HG03060 (cell line): ENCODE results near the gene BCL2A1.

Source experiments
- ATAC-seq: cut with Tn5 transposase; IDR thresholded peaks from one replicate; pipeline ENCODE4 v1.9.1; 2021; ENCODE audit warnings: low read depth, moderate number of reproducible peaks; ENCODE audit not compliant: unreplicated experiment

The BCL2A1 gene

DNA sequence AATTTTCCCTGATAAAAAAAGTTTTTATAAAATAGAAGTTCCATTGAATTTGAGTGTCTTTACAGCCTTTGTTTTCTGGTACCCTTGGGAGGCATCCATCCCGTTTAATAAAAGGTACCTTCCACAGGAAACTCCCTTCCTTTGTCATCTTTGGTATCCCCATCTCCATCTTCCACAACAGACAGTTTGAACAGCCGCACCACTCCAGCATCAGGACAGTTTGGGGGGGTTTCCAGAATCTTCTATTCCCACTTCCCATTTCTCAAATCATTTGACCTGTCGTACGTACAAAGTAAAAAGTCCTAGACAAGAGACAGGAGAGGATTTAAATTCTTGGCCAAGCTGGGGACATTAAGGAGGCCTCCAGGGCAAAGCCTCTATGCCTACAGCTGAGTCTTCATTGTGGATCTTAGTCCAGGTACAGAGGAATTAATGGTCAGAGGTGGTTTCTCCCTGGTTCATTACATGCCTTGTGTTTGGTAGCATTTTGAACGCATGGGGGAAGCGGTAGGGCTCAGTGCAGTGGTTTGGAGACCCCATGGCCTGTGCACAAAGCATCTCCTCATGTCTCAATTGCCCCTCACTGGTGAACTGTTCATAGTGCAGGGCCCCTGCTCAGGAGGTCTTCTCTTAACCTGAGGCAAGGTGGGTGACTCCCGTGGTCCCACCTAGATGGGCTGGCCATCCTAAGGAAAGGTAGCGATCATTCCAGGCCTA, 19.4 kb upstream of the BCL2A1 start:
- ATAC-seq, result no peak

DNA sequence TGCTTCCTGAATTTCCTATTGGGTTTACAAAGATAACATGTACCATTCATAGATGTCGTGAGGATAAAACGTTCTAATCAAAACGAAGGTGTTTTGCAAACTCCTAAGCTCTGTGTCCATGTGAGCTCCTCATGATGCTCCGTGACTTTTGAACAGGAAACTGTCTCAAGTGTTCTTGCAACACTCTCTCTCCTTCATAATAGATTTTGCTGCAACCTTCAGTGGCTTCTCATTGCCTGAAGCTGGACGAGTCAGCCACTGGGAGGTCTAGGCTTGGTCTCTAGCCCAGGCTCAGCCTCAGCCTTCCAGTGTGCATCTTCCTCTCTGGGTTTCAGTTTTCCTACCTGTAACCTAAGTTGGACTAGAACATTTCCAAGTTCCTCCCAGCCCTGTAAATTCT, 18.7 kb upstream of the BCL2A1 start:
- no peak for ATAC-seq

DNA sequence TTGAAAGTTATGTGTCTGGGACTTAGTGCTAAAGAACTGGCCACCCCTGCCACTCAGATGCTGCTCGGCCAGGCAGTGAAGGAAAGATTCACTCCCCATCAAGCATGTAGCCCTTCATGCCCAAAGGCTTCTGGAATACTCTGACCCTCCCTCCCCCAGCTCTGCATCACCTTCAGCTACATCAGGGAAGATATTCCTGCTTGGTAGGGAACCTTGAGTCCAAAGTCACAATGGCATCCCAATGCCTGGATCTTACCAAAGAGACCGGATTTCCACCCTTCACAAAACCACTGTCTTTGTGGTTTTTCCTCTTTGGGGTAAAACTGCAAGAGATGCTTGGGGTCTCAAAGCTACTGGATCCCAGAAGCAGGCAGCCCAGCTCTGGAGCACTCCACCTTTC, 18.2 kb upstream of the BCL2A1 start:
- ATAC-seq, result no peak

DNA sequence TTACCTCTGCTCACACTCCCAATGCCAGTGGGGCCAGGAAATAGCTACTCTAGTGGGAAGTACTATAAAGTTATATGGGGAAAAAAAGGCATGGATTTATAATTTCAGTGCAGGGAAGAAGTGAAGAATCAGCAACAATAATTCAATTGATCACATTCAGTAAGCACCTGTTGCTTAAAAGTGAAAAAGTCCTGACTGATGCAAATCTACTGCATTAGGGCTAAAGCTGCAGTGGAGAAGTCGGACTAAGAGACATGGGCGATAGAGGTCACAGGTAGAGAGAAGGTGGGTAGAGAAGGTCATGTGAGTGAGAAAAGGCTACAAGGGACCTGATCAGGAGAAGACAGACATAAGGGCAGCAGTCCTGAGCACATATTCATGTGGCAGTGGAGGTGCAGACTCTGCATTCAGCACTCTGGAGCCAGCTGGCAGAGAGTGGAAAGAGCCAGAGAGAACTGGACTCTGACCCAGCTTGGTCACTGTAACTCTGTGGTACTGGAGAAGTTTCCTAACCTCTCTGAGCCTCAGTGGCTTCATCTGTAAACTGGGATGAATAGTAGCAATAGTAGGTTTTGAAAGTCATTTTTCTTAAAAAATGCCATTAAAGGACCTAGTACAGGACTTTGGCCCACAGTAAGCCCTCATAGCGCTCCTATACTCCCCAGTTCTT, 17.6 kb upstream of the BCL2A1 start:
- no peak for ATAC-seq

DNA sequence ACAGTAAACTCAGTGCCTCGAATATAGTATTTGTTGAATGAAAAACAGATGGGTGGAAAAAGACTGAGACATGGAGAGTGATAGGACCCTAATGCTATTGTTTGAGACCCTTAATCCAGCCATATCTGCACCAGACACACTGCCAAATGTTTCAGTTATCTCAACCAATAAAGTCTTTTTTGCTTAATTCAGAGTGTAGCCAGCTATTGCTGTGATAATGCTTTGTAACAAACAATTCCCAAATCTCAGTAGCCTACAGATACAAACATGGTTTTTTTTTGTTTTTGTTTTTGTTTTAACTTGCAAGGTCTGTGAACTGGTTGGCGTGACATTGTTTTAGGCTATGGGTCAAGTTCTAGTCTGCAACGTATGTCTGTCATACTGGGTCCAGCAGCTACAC, 17.0 kb upstream of the BCL2A1 start:
- ATAC-seq, result no peak

DNA sequence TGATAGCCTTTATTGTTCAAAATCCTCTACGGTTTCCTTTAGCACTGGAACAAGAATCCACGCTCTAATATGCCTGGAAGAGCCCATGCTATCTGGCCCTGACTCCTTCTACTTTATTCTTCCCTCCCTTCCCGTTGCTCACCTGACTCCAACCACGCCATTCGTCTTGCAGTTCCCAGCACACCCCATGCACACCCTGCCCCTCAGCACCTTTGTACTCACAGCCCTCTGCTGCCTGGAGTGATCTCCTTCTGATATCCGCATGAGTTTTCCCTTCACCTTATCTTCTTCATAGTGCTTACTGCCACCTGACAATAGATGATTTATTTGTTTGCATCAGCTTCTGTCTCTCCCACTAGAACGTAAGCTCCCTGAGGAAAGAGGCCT, 16.6 kb upstream of the BCL2A1 start:
- ATAC-seq, result no peak

DNA sequence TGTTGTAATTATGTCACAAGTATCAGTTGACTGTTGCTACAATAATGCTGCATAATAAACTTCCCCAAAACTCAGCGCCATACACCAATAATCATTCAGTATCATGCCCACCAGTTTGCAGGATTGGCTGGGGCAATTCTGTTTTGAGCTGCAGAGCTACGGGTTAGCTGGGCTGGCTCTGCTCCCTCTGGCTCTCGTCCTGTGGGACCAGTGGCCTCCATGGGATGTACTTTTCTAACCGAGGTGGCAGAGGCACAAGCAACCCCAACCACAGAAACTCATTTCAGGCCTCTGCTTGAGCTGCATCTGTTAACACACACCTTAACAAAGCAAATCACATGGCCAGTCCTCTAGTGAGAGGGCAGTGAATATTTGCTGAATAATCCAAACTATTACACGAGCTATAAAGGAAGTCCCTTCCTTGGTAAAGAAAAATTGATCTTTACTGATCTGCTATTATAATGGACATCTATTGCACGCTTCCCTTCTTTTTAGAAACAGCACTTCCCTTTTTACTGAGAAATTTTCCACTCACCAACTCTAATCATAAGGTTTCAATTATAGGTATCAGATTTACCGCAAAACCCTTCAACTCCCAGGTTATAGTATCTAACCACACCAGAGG, 10.9 kb upstream of the BCL2A1 start:
- no peak for ATAC-seq

DNA sequence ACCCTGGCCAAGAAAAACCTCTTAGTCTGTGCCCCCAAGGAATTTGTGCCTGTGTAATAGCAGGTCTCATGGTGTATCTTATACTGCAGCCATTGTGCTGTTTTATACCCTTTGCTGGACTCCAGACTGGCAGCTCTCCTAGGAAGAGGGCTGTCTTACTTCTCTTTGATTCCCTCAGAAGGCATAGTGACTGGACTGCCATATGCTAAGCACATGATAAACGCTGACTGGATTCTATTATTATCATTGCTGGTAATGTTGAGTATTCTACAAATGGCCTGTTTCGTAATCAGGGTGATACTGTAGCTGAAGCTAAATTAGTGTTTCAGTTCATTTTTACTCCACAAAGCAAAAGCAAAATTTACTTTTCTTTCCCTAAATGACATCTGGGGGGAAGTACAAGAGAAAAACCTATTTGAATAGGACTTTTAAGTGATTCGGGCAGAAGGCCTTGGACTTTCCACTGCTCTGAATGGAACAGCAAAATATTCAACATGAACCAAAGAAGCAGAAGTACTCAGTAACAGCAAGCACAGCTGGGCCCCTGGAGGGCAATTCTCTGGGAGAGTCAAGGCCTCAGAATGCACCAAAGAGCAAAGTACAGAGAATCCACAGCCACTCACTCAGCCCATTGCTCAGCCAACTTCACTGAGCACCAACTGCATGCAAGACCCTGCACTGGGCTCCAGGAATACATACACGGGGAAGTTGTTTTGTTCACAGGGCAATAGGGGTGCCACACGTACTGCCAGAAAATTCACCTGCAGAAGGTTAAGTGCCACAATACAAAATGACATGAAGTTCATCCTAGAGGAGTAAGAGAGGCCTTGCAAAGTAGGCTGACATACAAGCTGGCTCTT, 7.9 kb upstream of the BCL2A1 start:
- ATAC-seq, result peak; percentile 66

DNA sequence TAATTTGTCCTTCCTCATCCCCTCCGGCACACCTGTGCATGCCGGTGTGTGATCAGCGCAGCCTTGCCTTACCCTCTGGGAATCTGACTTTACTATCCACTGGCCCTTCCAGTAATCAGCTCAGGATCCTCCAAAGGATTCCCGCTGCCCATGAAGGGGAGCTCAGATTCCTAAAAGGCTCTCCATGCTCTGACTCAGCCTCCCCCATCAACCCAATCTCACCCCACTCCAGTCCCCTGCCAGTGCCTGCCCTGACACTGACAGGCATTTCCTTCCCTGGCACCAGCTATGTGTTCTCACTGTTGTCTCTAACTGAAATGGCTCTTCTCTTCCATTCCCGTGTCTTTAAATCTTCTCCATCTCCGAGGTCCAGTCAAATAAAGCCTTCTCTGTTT, 7.3 kb upstream of the BCL2A1 start:
- no peak for ATAC-seq

DNA sequence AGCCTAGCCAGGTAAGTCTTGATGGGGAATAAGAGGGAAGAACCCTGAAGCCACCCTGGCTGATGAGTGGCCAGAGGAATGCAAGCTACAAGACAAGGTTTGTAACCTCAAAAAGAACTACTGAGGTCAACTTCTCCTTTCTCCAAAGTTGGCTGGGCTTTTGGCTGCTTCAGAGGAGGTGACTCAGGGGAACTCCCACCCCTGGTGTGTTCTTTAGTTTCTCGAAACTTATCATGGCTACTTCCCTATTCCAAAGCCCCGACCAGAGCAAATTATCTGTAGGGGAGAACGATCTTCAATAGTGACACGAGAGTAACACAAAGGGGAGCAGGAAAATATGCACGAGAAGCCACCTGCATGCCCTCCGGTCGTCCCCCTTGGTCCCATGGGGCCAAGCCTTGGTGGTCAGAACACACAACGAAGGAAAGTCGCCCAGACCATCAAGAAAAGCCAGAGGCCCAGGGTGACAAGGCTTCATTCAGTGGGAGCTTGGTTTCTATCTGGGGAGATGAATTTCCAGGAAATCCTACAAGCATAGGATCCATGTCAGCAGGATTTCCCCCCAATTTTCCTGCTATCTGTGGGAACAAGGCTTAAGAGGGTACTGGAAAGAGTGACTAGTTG, 6.5 kb upstream of the BCL2A1 start:
- no peak for ATAC-seq

DNA sequence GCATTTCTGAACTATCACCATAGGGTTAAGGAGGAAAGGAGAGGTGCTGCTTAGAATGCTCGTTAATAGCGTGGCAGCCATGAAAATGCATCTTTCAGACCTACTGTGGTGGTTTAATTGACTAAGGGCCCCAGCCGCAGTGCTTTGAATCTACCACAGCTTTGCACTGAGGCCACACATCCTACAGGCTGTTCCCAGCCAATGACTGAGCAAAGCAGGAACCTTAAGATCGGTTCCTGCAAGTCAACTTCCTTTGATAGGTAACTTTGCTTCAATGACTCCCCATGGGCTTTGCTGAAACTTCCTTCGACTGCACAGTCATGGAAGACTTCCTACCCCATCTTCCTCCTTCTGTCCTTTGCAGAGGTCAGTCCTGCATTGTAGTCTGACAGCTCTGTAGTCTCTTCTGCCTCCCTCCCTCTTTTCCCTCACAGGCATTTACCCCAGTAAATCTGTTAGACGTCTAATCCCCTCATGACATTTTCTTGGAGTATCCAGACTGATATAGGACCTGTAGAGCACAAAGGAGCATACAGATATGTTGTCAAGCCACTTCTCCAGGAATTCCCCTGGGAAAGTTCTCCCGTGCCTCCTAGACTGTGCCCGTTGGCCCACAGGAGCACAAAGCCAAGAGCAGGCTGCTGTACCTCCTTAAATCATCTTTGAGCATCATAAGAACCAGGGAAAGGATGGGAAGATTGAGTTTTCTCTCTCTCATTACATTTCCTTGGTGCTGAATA, 2.6 kb upstream of the BCL2A1 start:
- ATAC-seq, result no peak

DNA sequence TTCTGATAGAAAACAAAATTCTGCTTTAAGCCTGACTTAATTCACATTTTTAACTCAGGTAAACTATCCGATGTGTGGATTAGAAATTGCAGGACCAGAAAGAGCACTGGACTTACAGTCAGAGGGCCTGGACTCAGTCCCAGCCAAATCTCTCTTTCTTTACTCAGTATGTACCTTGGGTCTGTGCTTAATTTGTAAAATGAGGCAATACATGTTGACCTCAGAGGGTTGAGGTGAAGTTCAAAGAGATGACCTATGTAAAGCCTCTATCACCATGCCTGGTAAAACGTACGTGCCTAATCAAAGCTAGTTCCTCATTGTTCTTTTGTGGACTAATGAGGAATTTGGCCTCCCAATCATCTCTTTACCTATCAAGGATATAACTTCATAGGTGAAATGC, 1.9 kb upstream of the BCL2A1 start:
- no peak for ATAC-seq

DNA sequence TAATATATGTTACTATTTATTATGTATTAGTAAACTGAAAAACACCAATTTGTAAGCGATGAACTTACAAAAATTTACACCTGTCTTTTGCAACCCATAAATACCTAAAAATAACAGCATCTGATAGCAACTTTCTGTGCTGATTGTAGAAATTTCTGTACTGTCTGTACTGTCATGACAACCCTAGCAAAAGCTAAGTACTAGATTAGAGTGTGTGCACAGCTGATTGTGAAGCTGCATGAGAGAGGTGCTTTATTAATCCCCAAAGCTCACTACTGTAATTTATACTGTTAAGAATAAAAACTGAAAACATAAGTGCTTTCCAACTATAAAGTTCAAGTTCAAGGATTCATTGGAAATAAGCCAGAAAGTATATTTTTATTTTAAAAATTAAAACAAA, 815 bp downstream of the BCL2A1 start:
- ATAC-seq, result no peak

DNA sequence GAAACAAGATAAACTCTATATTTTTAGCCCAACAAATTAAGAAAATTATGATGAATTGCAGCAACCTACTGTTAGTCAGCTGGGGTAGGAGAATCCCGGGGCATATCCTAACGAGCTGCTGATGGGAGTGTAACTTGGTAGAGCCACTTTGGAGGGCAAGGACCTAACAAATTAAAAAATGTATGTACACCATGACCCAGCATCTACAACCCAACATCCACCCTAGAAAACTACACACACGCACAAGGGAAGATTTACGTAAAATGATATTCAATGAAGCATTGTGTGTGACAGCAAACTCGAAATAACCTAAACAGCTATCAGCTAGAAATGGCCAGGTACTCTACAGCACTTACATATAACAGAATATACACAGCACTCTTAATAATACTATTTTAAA, 1.9 kb downstream of the BCL2A1 start:
- no peak for ATAC-seq

DNA sequence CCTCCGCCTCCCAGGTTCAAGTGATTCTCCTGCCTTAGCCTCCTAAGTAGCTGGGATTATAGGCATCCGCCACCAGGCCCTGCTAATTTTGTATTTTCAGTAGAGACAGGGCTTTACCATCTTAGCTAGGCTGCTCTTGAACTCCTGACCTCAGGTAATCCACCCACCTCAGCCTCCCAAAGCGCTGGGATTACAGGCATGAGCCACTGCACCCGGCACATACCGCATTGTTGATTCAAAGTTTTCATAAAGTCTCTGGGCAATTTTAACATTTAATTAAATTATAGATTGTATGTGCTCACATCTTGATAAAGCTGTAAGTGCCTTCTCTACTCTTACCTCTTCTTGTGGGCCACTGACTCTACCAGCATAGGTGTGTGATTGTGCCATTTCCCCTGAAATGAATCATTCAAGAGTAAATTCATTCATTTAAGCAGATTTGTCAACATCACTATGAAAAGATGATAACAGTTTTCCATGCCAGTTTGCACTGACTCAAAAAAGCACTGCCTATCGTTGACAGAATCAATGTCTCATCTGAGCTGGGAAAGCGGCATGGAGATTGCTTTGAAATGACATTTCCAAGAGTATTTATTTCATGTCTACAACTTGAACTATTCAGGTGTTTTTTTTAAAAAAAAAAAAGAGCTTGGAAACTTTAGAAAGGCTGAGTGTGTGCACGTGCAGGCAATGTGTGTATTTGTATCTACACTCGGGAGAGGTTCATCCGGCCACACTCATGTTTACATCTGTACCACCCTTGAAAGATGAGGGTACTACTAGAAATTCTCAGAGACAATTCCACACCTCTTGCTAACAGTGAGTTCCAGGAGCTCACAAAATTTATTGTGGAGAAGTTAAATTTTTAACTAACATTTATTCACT, 3.5 kb downstream of the BCL2A1 start:
- ATAC-seq, result no peak

DNA sequence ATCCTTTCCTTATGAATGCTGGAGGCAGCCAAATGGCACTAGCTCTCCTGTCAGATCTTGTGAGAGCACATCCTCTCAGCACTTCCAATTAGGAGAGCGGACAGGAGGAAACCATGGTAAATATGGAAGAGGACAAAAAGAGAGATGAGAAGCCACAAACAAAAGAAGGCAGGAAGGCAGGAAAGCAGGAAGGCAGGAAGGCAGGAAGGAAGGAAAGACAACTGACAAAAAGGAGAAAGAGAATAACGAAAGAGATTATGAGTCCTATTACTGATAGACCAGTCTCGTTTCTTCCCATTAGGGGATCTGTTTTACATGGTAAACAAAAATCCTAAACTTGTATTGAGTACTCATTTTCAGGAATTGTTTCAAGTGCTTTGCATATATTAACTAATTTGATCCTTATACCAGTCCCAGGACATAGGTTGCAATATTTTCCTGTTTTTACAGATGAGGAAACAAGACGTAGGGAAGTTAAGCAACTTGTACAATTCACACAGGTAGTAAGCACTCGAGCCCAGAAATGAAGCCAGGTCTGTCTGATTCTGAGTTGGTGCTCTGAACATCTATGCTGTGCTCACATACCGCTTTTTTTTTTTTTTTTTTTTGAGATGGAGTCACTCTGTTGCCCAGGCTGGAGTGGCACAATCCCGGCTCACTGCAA, 4.2 kb downstream of the BCL2A1 start:
- ATAC-seq, result no peak

DNA sequence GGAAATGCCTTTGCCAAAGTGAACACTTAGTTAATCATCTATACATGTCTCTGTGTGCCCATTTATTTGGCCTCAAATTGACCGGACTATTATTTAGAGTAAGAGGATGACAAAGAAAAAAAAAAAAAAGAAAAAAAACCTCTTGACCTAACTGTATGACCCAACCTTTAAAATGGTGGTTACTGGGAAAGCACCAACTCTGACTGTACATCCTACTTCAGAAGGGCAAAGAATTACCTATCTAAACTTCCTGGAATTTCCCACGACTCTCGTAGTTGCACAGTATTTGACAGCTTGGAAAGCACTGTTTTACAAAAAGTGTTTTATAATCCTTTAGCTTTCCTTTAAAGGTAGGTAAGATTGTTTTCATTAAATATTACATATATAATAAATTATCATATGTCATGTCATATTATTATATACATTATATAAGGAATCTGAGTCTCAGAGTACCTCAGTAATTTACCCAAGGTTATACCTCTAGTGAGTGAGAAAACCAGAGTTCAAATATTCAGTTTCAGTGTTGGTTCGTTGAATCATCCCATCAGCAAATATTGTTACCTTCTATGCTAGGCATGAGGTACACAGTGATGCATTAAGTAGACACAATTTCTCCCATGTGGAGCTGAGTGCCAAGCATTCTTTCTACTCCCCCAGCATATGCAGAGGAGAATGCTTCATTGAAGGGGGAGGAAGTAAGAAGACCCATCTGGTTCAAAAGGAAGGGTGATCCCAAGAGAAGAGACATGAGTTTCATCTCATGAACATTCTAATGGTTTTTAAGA, 5.0 kb downstream of the BCL2A1 start:
- ATAC-seq, result no peak
